ENCODE results near the gene FARS2.
A peak's percentile ranks its signal among the peaks of the same experiment; 100 is the strongest.

The FARS2 gene

GRCh38 chr6:5260661-5261544 is at the start of gene FARS2, which contains the start of gene LYRM4:
FARS2 (plus strand) TSS chr6:5261513.
LYRM4 (minus strand) TSS chr6:5260950; CDS start chr6:5260733, 217 bp downstream.
- peaks cover 10% of the 10 kb centered on the region for H3K36me3 ChIP-seq (ENCODE audit: control insufficient read depth, insufficient read depth, low read length)
- no peaks in the 10 kb centered on the region for H3K27me3 ChIP-seq (ENCODE audit: control insufficient read depth, insufficient read depth, low read length)
- 0 out of 2 replicates have a peak, but pooled peaks cover 6% of the 10 kb centered on the region for H3K4me1 ChIP-seq (ENCODE audit: control insufficient read depth, insufficient read depth, low read length)
- peak within 1 kb of the TSS; percentile 99 for H3K9ac ChIP-seq (ENCODE audit: low read length)
- H3K9me3 ChIP-seq (ENCODE audit: control insufficient read depth, insufficient read depth, low read depth, low read length) = no peaks in the 10 kb centered on the region
- peak within 1 kb of the TSS; percentile 100 for H3K27ac ChIP-seq (ENCODE audit: low read depth, low read length)
- H3K4me3 ChIP-seq (ENCODE audit: low read depth, low read length) = peak within 1 kb of the TSS; percentile 76

- Histone ChIP-seq H3K27me3 (ENCODE audit: control insufficient read depth, insufficient read depth, low read length) (no peaks in the 10 kb centered on the region), H3K9ac (ENCODE audit: low read length) (no peak overlapping the region), H3K27ac (ENCODE audit: low read depth, low read length) (no peak overlapping the region), H3K4me3 (ENCODE audit: low read depth, low read length) (no peak overlapping the region), H3K36me3 (ENCODE audit: control insufficient read depth, insufficient read depth, low read length) (peaks cover 19% of the 10 kb centered on the region; the same call in 1 of the 2 replicates), H3K4me1 (ENCODE audit: control insufficient read depth, insufficient read depth, low read length) (peaks cover 4% of the 10 kb centered on the region; the same call in 1 of the 2 replicates), H3K9me3 (ENCODE audit: control insufficient read depth, insufficient read depth, low read depth, low read length) (no peaks in the 10 kb centered on the region)
Observed at GRCh38 chr6:5213836-5214235, 47.5 kb upstream of the FARS2 start.

- Histone ChIP-seq H3K9ac (ENCODE audit: low read length) (no peak overlapping the region), H3K27me3 (ENCODE audit: control insufficient read depth, insufficient read depth, low read length) (no peaks in the 10 kb centered on the region), H3K36me3 (ENCODE audit: control insufficient read depth, insufficient read depth, low read length) (peaks cover 19% of the 10 kb centered on the region; the same call in 1 of the 2 replicates), H3K4me3 (ENCODE audit: low read depth, low read length) (no peak overlapping the region), H3K27ac (ENCODE audit: low read depth, low read length) (no peak overlapping the region), H3K9me3 (ENCODE audit: control insufficient read depth, insufficient read depth, low read depth, low read length) (no peaks in the 10 kb centered on the region), H3K4me1 (ENCODE audit: control insufficient read depth, insufficient read depth, low read length) (peaks cover 4% of the 10 kb centered on the region; the same call in 1 of the 2 replicates)
Observed at GRCh38 chr6:5214570-5215052, 46.7 kb upstream of the FARS2 start.

GRCh38 chr6:5215159-5215558 is 46.2 kb upstream of the FARS2 start:
- Histone ChIP-seq H3K9me3 (ENCODE audit: control insufficient read depth, insufficient read depth, low read depth, low read length) (no peaks in the 10 kb centered on the region), H3K4me1 (ENCODE audit: control insufficient read depth, insufficient read depth, low read length) (peaks cover 4% of the 10 kb centered on the region; the same call in 1 of the 2 replicates), H3K36me3 (ENCODE audit: control insufficient read depth, insufficient read depth, low read length) (peaks cover 19% of the 10 kb centered on the region; the same call in 1 of the 2 replicates), H3K9ac (ENCODE audit: low read length) (no peak overlapping the region), H3K27ac (ENCODE audit: low read depth, low read length) (no peak overlapping the region), H3K4me3 (ENCODE audit: low read depth, low read length) (no peak overlapping the region), H3K27me3 (ENCODE audit: control insufficient read depth, insufficient read depth, low read length) (no peaks in the 10 kb centered on the region)

- peaks cover 4% of the 10 kb centered on the region; the same call in 1 of the 2 replicates for H3K4me1 ChIP-seq (ENCODE audit: control insufficient read depth, insufficient read depth, low read length)
Observed at GRCh38 chr6:5215799-5216198, 45.5 kb upstream of the FARS2 start.

GRCh38 chr6:5217356-5217755 is 44.0 kb upstream of the FARS2 start:
- Histone ChIP-seq H3K27me3 (ENCODE audit: control insufficient read depth, insufficient read depth, low read length) (no peaks in the 10 kb centered on the region), H3K9ac (ENCODE audit: low read length) (no peak overlapping the region), H3K36me3 (ENCODE audit: control insufficient read depth, insufficient read depth, low read length) (peaks cover 19% of the 10 kb centered on the region; the same call in 1 of the 2 replicates), H3K9me3 (ENCODE audit: control insufficient read depth, insufficient read depth, low read depth, low read length) (no peaks in the 10 kb centered on the region), H3K4me1 (ENCODE audit: control insufficient read depth, insufficient read depth, low read length) (peaks cover 4% of the 10 kb centered on the region; the same call in 1 of the 2 replicates), H3K4me3 (ENCODE audit: low read depth, low read length) (no peak overlapping the region), H3K27ac (ENCODE audit: low read depth, low read length) (no peak overlapping the region)

More at GRCh38 chr6:5215799-5216198, 45.5 kb upstream of the FARS2 start:
- peaks cover 19% of the 10 kb centered on the region; the same call in 1 of the 2 replicates for H3K36me3 ChIP-seq (ENCODE audit: control insufficient read depth, insufficient read depth, low read length)
- H3K4me3 ChIP-seq (ENCODE audit: low read depth, low read length) = no peak overlapping the region
- H3K9ac ChIP-seq (ENCODE audit: low read length) = no peak overlapping the region
- H3K9me3 ChIP-seq (ENCODE audit: control insufficient read depth, insufficient read depth, low read depth, low read length) = no peaks in the 10 kb centered on the region
- no peaks in the 10 kb centered on the region for H3K27me3 ChIP-seq (ENCODE audit: control insufficient read depth, insufficient read depth, low read length)
- no peak overlapping the region for H3K27ac ChIP-seq (ENCODE audit: low read depth, low read length)

DNA sequence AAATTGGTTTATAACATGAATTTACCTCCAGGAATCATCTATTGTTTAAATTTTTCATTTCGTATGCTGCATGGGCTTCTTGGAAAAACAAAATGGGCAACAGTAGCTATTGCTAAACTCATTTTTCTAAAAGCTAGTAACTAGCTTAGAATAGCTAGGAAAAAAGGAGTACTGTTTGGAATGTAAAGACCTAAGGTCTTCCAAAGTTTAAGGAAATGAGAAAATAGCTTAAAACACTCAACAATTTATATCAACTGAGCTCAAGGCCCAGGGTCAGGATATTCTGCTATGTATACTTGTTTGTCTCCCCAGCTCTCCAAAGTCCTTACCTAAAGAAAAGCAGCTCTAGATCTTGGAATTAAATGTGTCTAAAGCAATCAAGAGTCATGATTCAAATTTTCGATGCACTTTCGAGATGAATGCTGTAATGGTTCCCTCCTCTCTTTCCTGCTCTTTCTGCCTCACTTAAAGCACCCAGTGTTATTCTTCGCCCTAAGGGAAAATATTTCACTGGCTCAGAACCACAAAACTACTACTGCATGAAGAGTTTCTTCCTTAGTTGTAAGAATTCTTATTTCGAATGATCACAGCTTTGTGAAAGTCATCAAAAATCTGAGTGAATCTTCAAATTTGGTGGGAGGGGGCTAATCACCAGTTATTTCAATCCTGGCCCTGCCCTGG is 42.2 kb upstream of the FARS2 start:
- Histone ChIP-seq H3K9me3 (ENCODE audit: control insufficient read depth, insufficient read depth, low read depth, low read length) (no peaks in the 10 kb centered on the region), H3K9ac (ENCODE audit: low read length) (no peak overlapping the region), H3K27me3 (ENCODE audit: control insufficient read depth, insufficient read depth, low read length) (no peaks in the 10 kb centered on the region), H3K4me1 (ENCODE audit: control insufficient read depth, insufficient read depth, low read length) (peaks cover 4% of the 10 kb centered on the region; the same call in 1 of the 2 replicates), H3K27ac (ENCODE audit: low read depth, low read length) (no peak overlapping the region), H3K4me3 (ENCODE audit: low read depth, low read length) (no peak overlapping the region), H3K36me3 (ENCODE audit: control insufficient read depth, insufficient read depth, low read length) (0 out of 2 replicates have a peak, but pooled peaks cover 2% of the 10 kb centered on the region)

DNA sequence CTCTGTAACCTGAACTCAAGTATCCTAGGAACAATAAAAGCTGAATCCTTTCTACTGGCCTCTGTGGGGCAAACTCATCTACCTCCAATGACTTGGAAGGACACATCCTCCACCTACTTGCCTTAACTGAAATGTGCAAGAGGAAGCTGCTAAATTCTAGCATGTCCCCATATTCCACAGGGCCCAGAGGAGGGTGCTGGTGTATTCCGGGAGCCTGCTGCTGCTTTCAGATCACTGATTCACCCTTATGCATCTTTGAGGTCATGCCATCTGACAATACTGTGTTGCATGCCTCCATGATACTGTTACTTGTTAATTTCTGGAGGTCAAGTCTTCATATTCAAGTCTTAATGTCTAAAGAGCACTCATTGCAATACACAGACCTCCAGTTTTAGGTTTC is 40.9 kb upstream of the FARS2 start:
- no peaks in the 10 kb centered on the region for H3K9me3 ChIP-seq (ENCODE audit: control insufficient read depth, insufficient read depth, low read depth, low read length)
- H3K4me3 ChIP-seq (ENCODE audit: low read depth, low read length) = no peak overlapping the region
- no peak overlapping the region for H3K9ac ChIP-seq (ENCODE audit: low read length)
- H3K27ac ChIP-seq (ENCODE audit: low read depth, low read length) = no peak overlapping the region
- no peaks in the 10 kb centered on the region for H3K36me3 ChIP-seq (ENCODE audit: control insufficient read depth, insufficient read depth, low read length)
- H3K4me1 ChIP-seq (ENCODE audit: control insufficient read depth, insufficient read depth, low read length) = peaks cover 4% of the 10 kb centered on the region; the same call in 1 of the 2 replicates
- no peaks in the 10 kb centered on the region for H3K27me3 ChIP-seq (ENCODE audit: control insufficient read depth, insufficient read depth, low read length)

- Histone ChIP-seq H3K27me3 (ENCODE audit: control insufficient read depth, insufficient read depth, low read length) (no peaks in the 10 kb centered on the region), H3K27ac (ENCODE audit: low read depth, low read length) (no peak overlapping the region), H3K4me3 (ENCODE audit: low read depth, low read length) (no peak overlapping the region), H3K9me3 (ENCODE audit: control insufficient read depth, insufficient read depth, low read depth, low read length) (no peaks in the 10 kb centered on the region), H3K4me1 (ENCODE audit: control insufficient read depth, insufficient read depth, low read length) (peaks cover 4% of the 10 kb centered on the region; the same call in 1 of the 2 replicates), H3K9ac (ENCODE audit: low read length) (no peak overlapping the region), H3K36me3 (ENCODE audit: control insufficient read depth, insufficient read depth, low read length) (no peaks in the 10 kb centered on the region)
Observed at GRCh38 chr6:5223309-5223708, 38.0 kb upstream of the FARS2 start.

GRCh38 chr6:5229356-5229755 is 32.0 kb upstream of the FARS2 start:
- no peak overlapping the region for H3K4me3 ChIP-seq (ENCODE audit: low read depth, low read length)
- H3K36me3 ChIP-seq (ENCODE audit: control insufficient read depth, insufficient read depth, low read length) = no peaks in the 10 kb centered on the region
- no peaks in the 10 kb centered on the region for H3K9me3 ChIP-seq (ENCODE audit: control insufficient read depth, insufficient read depth, low read depth, low read length)
- no peak overlapping the region for H3K27ac ChIP-seq (ENCODE audit: low read depth, low read length)
- H3K9ac ChIP-seq (ENCODE audit: low read length) = no peak overlapping the region
- H3K4me1 ChIP-seq (ENCODE audit: control insufficient read depth, insufficient read depth, low read length) = peaks cover 22% of the 10 kb centered on the region
- H3K27me3 ChIP-seq (ENCODE audit: control insufficient read depth, insufficient read depth, low read length) = no peaks in the 10 kb centered on the region

Data from HUES6 (cell line).